Activated CD4-positive, alpha-beta memory T cell treated with anti-CD3 and anti-CD28 coated beads for 36 hours (primary cell): Measurements from ENCODE around the gene ARG2. TPM values are rescaled to one million over a fixed set of nuclear protein-coding genes. Genes with fewer than 3 reads are reported as not detected.
A peak's percentile ranks its signal among the peaks of the same experiment; 100 is the strongest.

Experiments
- CTCF ChIA-PET: fragments of 350-600 bp; sonication (Branson Sonifier 250); formaldehyde crosslinking; loops from one replicate; lab custom pipeline; 2021; ENCODE audit warnings: antibody characterized with exemption, inconsistent platforms; lab: Charles Lee
- POLR2A ChIA-PET: fragments of 350-600 bp; sonication (Branson Sonifier 250); formaldehyde crosslinking; loops from one replicate; lab custom pipeline; 2021; ENCODE audit warnings: antibody characterized with exemption; lab: Charles Lee
- DNase-seq: peaks from one replicate; pipeline ENCODE4 v3.0.0-alpha.2; 2020
- H3K27ac Mint-ChIP-seq: one replicate; pipeline ENCODE4 v1.8.0; 2021; ENCODE audit warnings: mixed read lengths
- H3K27me3 Mint-ChIP-seq: one replicate; pipeline ENCODE4 v1.8.0; 2021; ENCODE audit warnings: mixed read lengths
- H3K36me3 Mint-ChIP-seq: one replicate; pipeline ENCODE4 v1.8.0; 2021; ENCODE audit warnings: mixed read lengths
- H3K4me1 Mint-ChIP-seq: one replicate; pipeline ENCODE4 v1.8.0; 2021; ENCODE audit warnings: low read depth, mixed read lengths
- H3K4me3 Mint-ChIP-seq: one replicate; pipeline ENCODE4 v1.8.0; 2021; ENCODE audit warnings: mild to moderate bottlenecking, mixed read lengths
- H3K9me3 Mint-ChIP-seq: one replicate; pipeline ENCODE4 v1.8.0; 2021; ENCODE audit warnings: mixed read lengths
- intact Hi-C: fragments of 100-400 bp; cut with micrococcal nuclease; formaldehyde crosslinking; loops from one replicate; pipeline ENCODE4 v1.15.1; 2023
- total RNA-seq, 2 experiments: library from RNA; stranded (reverse); gene quantifications; one replicate each; pipeline ENCODE4 v1.2.3, GENCODE V29; 2021

The ARG2 gene
- total RNA-seq, 2 experiments from 2014 or later: 6.8 to 7.6 TPM

DNA sequence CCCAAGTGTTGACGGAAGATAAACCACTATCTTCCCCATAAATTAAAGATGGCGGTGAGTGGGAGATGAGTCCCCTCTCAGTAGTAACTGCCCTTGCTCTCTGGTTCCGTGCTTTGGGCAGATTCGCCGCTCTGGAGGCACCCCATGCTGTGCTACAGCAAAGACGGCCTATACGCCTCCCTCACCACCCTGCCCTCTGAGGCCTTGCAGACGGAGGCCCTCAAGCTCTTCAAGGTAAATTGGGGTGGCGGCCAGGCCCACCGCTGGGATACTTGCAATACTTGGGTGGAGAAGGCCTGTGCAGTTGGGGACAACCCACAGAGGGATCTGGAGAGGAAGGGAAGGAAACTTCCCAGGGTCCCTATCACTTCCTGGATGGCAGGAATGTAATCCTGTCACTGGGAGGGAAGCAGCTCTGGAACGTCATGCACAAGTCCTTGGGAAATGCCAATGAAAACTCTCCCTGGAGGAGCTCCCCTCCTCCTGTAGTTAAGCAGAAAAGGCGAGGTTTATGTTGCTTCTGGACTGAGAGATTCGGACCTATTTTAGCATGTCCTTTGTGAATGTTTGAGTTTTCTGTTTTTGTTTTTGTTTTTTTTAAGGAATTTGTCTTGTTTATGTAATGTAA lies 42.4 kb upstream of the ARG2 start:
- H3K4me3 Mint-ChIP-seq: no peak overlapping the region
- DNase-seq: no peak
- no peaks in the 10 kb centered on the region for H3K4me1 Mint-ChIP-seq
- no peaks in the 10 kb centered on the region for H3K27me3 Mint-ChIP-seq
- ChIA-PET CTCF (interaction anchor here (1.3 to 1.4 kb wide), 2 partner anchors 50 to 127 kb away, joined by 4 to 5 read pairs; no protein-coding TSS in a partner anchor), POLR2A (interaction anchor here (0.9 kb wide), 1 partner anchor 118 kb away, joined by 3 read pairs; the partner anchor contains the start of gene RDH11)
- H3K27ac Mint-ChIP-seq: no peak overlapping the region
- no peaks in the 10 kb centered on the region for H3K36me3 Mint-ChIP-seq
- intact Hi-C loops: no loop called here
- no peaks in the 10 kb centered on the region for H3K9me3 Mint-ChIP-seq

DNA sequence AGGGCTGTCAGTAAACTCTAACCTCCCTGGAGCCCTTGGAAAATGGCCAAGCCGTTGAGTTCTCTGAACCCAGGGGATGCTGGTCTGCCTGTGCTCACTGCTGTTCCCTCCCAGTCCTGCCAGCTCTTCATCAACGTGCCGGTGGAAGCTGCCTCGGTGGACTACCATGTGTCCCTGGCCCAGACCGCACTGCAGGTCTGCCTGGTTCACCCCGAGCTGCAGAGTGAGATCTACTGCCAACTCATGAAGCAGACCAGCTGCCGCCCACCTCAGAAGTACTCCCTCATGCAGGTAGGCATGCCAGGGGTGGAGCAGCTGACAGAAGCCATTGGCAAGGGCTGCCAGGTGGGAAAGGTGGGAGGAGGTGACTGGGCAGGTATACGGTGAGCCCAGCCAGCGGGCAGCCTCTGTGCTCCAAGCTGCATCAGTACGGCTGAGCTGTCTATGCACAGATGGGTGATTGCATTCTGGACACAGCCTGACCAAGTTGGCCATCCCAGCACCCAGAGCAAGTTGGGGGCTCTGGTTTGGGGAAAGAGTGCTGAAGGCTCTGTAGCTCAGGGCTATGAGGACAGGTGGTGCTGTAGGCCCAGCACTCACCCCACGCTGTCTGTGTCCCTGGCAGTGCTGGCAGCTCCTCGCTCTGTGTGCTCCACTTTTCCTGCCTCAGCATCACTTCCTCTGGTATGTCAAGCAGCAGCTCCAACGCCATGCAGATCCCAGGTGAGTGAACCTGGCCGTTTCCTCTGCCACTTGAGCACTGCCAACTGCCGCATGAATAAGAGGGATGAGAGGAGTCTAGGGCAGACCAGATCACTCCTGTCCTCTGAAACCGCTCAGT lies 41.6 kb upstream of the ARG2 start:
- no peaks in the 10 kb centered on the region for H3K4me1 Mint-ChIP-seq
- no peak overlapping the region for H3K27ac Mint-ChIP-seq
- ChIA-PET POLR2A (interaction anchor here (0.9 kb wide), 1 partner anchor 118 kb away, joined by 3 read pairs; the partner anchor contains the start of gene RDH11), CTCF (interaction anchor here (1.4 to 1.5 kb wide), 2 partner anchors 51 to 151 kb away, joined by 4 to 5 read pairs; no protein-coding TSS in a partner anchor)
- no peaks in the 10 kb centered on the region for H3K27me3 Mint-ChIP-seq
- intact Hi-C loops: no loop called here
- H3K9me3 Mint-ChIP-seq: no peaks in the 10 kb centered on the region
- no peaks in the 10 kb centered on the region for H3K36me3 Mint-ChIP-seq
- no peak overlapping the region for H3K4me3 Mint-ChIP-seq
- no peak for DNase-seq

DNA sequence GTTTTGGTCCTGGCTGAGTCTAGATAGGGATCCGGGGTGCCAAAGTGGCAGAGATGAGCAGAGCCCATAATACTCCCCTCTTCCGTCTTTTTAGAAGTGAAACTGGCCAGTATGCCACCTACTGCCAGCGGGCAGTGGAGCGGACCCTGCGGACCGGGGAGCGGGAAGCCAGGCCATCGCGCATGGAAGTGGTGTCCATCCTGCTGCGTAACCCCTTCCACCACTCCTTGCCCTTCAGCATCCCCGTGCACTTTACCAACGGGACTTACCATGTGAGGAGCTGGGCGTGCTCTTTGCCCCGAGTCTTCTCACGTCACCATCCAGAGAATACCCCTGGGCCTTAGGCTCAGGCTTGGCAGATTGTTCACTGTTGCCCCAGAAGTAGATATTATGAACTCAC lies 40.7 kb upstream of the ARG2 start:
- POLR2A ChIA-PET: no interaction called here
- no peak overlapping the region for H3K4me3 Mint-ChIP-seq
- no peak overlapping the region for H3K27ac Mint-ChIP-seq
- no peak for DNase-seq
- H3K9me3 Mint-ChIP-seq: no peaks in the 10 kb centered on the region
- intact Hi-C loops: no loop called here
- H3K27me3 Mint-ChIP-seq: no peaks in the 10 kb centered on the region
- H3K36me3 Mint-ChIP-seq: no peaks in the 10 kb centered on the region
- H3K4me1 Mint-ChIP-seq: no peaks in the 10 kb centered on the region
- CTCF ChIA-PET: interaction anchor here (1.5 kb wide), 1 partner anchor 152 kb away, joined by 4 read pairs; no protein-coding TSS in a partner anchor

DNA sequence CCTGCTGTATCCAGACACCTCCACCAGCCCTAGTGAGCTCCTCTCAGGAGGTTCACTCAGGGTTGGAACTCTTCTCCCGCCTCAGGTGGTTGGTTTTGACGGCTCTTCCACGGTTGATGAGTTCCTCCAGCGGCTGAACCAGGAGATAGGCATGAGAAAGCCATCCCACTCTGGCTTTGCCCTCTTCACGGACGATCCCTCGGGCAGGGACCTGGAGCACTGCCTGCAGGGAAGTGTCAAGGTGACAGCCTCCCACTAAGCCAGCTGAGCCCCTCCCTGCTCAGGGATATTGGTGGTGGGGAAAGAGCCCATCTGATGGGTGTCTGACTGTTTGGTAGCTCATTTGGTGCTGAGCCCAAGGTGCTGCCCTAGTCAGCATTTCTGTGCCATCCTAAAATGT lies 40.1 kb upstream of the ARG2 start:
- intact Hi-C loops: no loop called here
- no peak overlapping the region for H3K27ac Mint-ChIP-seq
- H3K4me3 Mint-ChIP-seq: no peak overlapping the region
- POLR2A ChIA-PET: no interaction called here
- CTCF ChIA-PET: interaction anchor here (1.4 to 1.5 kb wide), 2 partner anchors 125 to 153 kb away, joined by 4 to 6 read pairs; no protein-coding TSS in a partner anchor
- DNase-seq: no peak
- H3K4me1 Mint-ChIP-seq: no peaks in the 10 kb centered on the region
- H3K36me3 Mint-ChIP-seq: no peaks in the 10 kb centered on the region
- H3K9me3 Mint-ChIP-seq: no peaks in the 10 kb centered on the region
- H3K27me3 Mint-ChIP-seq: no peaks in the 10 kb centered on the region

DNA sequence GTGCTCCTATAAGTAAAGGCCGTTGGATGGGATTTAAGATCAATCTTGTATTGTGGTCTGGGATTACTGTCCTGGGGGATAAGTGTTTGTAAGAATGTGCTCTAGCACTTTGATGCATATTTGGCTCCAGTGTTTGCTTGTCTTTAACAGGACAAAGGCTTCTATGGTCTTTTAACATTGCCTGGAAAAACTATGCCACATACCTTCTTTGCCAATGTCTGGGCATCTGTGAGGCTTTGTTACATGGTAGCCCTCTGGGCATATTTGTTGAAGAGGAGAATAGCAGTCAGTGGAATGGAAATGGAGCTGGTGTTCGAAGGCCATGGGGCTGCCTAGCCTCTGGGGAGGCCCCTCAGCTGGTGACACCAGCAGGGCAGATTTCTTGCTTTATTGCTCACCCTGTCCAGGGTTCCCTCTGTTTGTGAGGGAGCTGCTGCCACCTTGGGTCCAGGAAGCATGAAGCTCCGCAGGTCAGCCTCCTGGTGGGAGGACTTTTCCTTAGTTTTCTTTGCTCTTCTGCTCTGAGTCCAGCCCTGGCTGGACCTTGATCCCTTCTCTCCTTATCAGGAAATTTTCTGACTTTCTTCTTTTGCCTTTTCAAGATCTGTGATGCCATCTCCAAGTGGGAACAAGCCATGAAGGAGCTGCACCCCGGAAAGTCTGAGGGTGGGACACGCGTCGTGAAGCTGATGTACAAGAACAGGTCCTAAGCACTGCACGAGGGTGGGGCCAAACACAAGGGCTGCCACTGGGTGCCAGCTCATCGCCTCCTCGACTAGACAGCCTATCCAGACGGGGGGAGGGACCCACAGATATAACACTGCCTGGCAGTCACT lies 39.2 kb upstream of the ARG2 start:
- Mint-ChIP-seq H3K4me1 (no peaks in the 10 kb centered on the region), H3K27me3 (no peaks in the 10 kb centered on the region), H3K27ac (no peak overlapping the region), H3K4me3 (no peak overlapping the region), H3K9me3 (no peaks in the 10 kb centered on the region), H3K36me3 (no peaks in the 10 kb centered on the region)
- no peak for DNase-seq
- intact Hi-C loops: no loop called here
- ChIA-PET CTCF (interaction anchor here (1.4 to 8.7 kb wide), 5 partner anchors 9 to 153 kb away, joined by 6 to 99 read pairs (median 27); partner anchors contain the start of gene RDH12), POLR2A (no interaction called here)

DNA sequence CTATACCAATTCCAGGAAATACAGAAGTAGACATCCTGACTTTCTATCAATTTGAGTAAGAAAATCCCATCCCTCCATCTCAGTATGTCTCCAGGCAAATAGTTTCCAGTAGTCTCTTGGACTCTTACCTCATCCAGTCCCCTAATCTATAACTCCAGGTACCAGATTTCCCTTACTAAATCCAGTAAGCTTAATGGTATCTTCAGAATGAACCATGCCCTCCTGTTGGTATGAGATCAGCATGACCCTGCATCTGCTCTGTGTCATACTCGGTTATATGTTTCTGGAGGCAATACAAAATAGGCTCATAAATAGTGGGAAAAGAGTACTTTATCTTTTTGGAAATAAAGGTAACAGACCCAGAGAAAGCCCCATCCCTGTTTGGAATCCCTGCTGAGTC lies 38.1 kb upstream of the ARG2 start:
- no peak overlapping the region for H3K4me3 Mint-ChIP-seq
- no peaks in the 10 kb centered on the region for H3K4me1 Mint-ChIP-seq
- H3K27ac Mint-ChIP-seq: no peak overlapping the region
- no peaks in the 10 kb centered on the region for H3K9me3 Mint-ChIP-seq
- intact Hi-C loops: no loop called here
- DNase-seq: no peak
- H3K36me3 Mint-ChIP-seq: no peaks in the 10 kb centered on the region
- ChIA-PET CTCF (interaction anchor here (0.6 to 8.7 kb wide), 5 partner anchors 10 to 1872 kb away, joined by 3 to 99 read pairs (median 27); partner anchors contain the start of gene RDH12), POLR2A (no interaction called here)
- H3K27me3 Mint-ChIP-seq: no peaks in the 10 kb centered on the region

DNA sequence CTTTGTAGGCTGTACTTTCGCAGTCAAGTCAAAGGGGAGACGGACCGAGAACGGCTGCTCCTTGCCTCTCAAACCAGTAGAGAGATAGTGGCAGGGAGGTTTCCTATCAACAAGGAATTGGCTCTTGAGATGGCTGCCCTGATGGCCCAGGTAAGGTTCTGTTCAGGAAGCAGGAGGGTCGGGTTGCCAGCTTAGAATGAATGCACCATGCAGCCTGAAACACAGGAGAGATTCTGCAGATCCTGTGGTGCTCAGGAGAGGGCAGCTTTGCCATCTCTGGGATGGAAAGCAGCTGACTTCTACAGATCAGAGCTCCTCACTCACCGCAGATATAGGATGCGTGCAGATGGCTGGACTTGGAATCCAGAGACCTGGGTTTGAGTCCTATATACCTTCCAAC lies 37.7 kb upstream of the ARG2 start:
- H3K27ac Mint-ChIP-seq: no peak overlapping the region
- intact Hi-C loops: no loop called here
- CTCF ChIA-PET: interaction anchor here (3.7 to 8.7 kb wide), 4 partner anchors 11 to 154 kb away, joined by 24 to 99 read pairs (median 36); partner anchors contain the start of gene RDH12
- POLR2A ChIA-PET: no interaction called here
- H3K4me1 Mint-ChIP-seq: no peaks in the 10 kb centered on the region
- no peaks in the 10 kb centered on the region for H3K9me3 Mint-ChIP-seq
- DNase-seq: no peak
- H3K36me3 Mint-ChIP-seq: no peaks in the 10 kb centered on the region
- H3K4me3 Mint-ChIP-seq: no peak overlapping the region
- no peaks in the 10 kb centered on the region for H3K27me3 Mint-ChIP-seq

DNA sequence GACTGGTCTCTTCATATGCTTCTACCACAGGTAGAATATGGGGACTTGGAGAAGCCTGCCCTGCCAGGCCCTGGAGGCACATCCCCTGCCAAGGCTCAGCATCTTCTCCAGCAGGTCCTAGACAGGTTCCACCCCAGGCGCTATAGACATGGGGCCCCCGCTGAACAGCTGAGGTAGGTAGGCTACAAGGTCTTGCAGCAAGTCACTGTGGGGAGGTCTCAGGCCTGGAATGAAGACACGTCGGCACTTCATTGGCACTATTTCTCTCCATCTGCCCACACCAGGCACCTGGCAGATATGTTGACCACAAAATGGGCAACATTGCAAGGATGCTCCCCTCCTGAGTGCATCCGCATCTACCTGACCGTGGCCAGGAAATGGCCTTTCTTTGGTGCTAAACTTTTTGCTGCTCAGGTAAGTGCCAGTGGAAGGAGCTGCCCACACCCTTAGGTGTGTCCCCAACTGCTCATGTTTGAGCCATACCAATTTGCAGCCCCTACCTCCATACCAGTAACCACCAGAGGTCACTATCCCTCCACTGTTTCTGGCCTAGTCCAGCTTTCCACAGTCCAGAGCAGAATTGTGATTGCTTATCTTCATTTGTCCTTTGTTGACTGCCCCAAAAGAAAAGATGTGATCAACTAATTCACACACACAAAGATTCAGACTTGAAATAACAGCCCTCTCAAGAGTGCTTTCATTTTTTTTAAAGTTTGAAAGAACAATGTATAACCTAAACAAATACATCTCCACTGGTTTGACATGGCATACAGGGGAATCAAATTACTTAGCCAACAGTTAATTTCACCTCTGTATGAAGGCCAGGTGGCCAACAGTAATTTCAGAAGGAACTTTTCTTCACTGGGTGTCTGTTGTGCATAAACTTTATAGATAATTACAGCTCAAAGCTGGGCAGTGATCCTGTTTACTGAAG lies 35.7 kb upstream of the ARG2 start:
- ChIA-PET POLR2A (interaction anchor here (1.2 kb wide), 1 partner anchor 16 kb away, joined by 3 read pairs; the partner anchor contains the start of gene PIGH), CTCF (interaction anchor here (0.8 to 8.7 kb wide), 15 partner anchors 13 to 156 kb away, joined by 3 to 99 read pairs (median 4); partner anchors contain the start of genes ARG2, PIGH, RDH12 and VTI1B)
- H3K27ac Mint-ChIP-seq: no peak overlapping the region
- intact Hi-C loops: loop anchor here (1.0 kb wide), 2 partner anchors 83 to 120 kb away; no protein-coding TSS in a partner anchor
- peak; percentile 32 for DNase-seq
- no peaks in the 10 kb centered on the region for H3K9me3 Mint-ChIP-seq
- H3K4me3 Mint-ChIP-seq: no peak overlapping the region
- H3K4me1 Mint-ChIP-seq: no peaks in the 10 kb centered on the region
- peaks cover 1% of the 10 kb centered on the region for H3K36me3 Mint-ChIP-seq
- no peaks in the 10 kb centered on the region for H3K27me3 Mint-ChIP-seq

DNA sequence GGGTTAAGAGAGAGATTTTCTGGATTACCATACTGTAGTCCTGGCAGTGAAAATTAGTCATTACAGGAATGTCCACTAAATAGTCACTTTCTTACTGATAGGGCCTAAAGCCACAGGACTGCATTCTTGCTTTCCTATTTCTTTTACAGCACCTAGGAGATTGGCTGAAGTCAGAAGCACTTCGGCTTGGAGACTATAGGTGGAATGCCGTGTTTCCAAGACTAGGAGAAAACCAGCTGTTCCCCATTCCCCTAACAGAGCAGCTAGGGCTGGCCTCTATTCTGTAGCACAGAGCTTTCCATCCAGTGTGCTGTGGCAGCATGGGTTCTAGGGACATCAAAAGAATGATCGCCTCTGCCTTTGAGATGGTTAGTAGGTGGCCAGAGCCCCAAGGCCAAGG lies 34.7 kb upstream of the ARG2 start:
- H3K4me3 Mint-ChIP-seq: no peak overlapping the region
- ChIA-PET POLR2A (interaction anchor here (0.9 to 1.2 kb wide), 2 partner anchors 15 to 35 kb away, joined by 3 read pairs; partner anchors contain the start of gene PIGH), CTCF (interaction anchor here (0.6 to 8.7 kb wide), 13 partner anchors 14 to 126 kb away, joined by 3 to 99 read pairs (median 4); partner anchors contain the start of genes ARG2, PIGH, RDH12 and VTI1B)
- intact Hi-C loops: loop anchor here (1.0 kb wide), 2 partner anchors 82 to 119 kb away; no protein-coding TSS in a partner anchor
- no peaks in the 10 kb centered on the region for H3K4me1 Mint-ChIP-seq
- no peak for DNase-seq
- no peaks in the 10 kb centered on the region for H3K9me3 Mint-ChIP-seq
- H3K27me3 Mint-ChIP-seq: no peaks in the 10 kb centered on the region
- H3K36me3 Mint-ChIP-seq: peaks cover 7% of the 10 kb centered on the region
- H3K27ac Mint-ChIP-seq: no peak overlapping the region

DNA sequence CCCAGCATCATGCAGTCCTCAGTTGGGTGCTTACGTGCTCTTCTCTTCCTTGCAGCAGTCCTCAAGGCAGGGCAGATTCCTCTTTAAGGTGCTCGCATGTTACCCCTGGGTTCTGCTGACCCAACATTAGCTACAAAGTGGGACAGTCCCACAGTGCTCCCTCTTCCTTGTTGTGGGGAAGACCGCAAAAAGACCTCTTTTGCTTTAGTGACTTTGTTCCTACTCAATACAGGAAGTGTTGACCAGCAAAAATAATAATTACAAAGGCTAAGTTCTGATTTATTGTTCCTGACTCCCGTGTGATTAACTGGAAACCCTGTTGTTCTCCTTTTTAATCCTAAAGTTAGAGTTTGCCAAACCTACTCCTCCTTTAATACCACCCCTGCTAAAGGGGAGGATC lies 33.4 kb upstream of the ARG2 start:
- Mint-ChIP-seq H3K4me1 (no peaks in the 10 kb centered on the region), H3K36me3 (peaks cover 12% of the 10 kb centered on the region), H3K27ac (no peak overlapping the region), H3K27me3 (no peaks in the 10 kb centered on the region), H3K9me3 (no peaks in the 10 kb centered on the region), H3K4me3 (no peak overlapping the region)
- POLR2A ChIA-PET: interaction anchor here (0.6 to 1.8 kb wide), 2 partner anchors 14 to 24 kb away, joined by 3 to 6 read pairs; partner anchors contain the start of gene PIGH
- intact Hi-C loops: no loop called here
- CTCF ChIA-PET: interaction anchor here (1.0 to 8.7 kb wide), 4 partner anchors 13 to 159 kb away, joined by 3 to 99 read pairs (median 32); partner anchors contain the start of genes PIGH and RDH12
- DNase-seq: no peak
